Mucosa of descending colon (tissue), 3 donors: ENCODE data around the gene ANO1. TPM values are rescaled to one million over a fixed set of nuclear protein-coding genes. Genes with fewer than 3 reads are reported as not detected.
A peak's percentile ranks its signal among the peaks of the same experiment; 100 is the strongest.

Experiments used
- ATAC-seq: fragments of 200-7000 bp; cut with Tn5 transposase; one replicate; pipeline ENCODE4 v1.9.1; 2020; ENCODE audit warnings: mild to moderate bottlenecking, moderate library complexity
- DNase-seq, 3 donors: peaks; one replicate each; pipeline ENCODE4 v3.0.0-alpha.2; 2020
- H3K36me3 ChIP-seq: fragments of 200-600 bp; one replicate; pipeline ENCODE4 v1.8.0; 2021; ENCODE audit warnings: low read depth, mild to moderate bottlenecking
- H3K4me1 ChIP-seq: fragments of 200-600 bp; one replicate; pipeline ENCODE4 v1.8.0; 2021; ENCODE audit warnings: low read depth, mild to moderate bottlenecking
- H3K4me3 ChIP-seq: fragments of 200-600 bp; one replicate; pipeline ENCODE4 v1.8.0; 2021; ENCODE audit warnings: mild to moderate bottlenecking
- H3K9me3 ChIP-seq: fragments of 200-600 bp; one replicate; pipeline ENCODE4 v1.8.0; 2021; ENCODE audit warnings: mild to moderate bottlenecking
- intact Hi-C, 2 donors: fragments of 100-400 bp; cut with DNase I in 1 of 2; cut with micrococcal nuclease in 1 of 2; formaldehyde crosslinking; loops; one replicate each; pipeline versions ENCODE4 v1.11.0 to v1.11.1; 2022; cut with DNase I, micrococcal nuclease
- total RNA-seq, 3 donors: library from RNA; stranded (reverse); fragmentation: NEBNext Ultra II Directional in 2 of 3; extraction: Animal tissue kit (Norgen Biotek cat#: 25700) in 2 of 3; gene quantifications; one replicate each; pipeline versions ENCODE4 v1.2.1 to v1.2.4, GENCODE V29; 2021 to 2023
- TF ChIP-seq, protein P1 (sequence below): fragments of 200-600 bp; IDR thresholded peaks from one replicate; pipeline ENCODE4 v1.8.0; 2022; ENCODE audit warnings: antibody characterized with exemption, mild to moderate bottlenecking
- donor health status: DM: no; HTN: no; CAD: no; lungs with moderate emphysema.
- donor health status: DM: no; HTN: no; CAD: no.
- donor health status: DM: no; HTN: yes; CAD: no.

Gene ANO1
- total RNA-seq, 3 donors from 2014 or later = 10.7 to 26.6 (median 11.8) TPM

DNA sequence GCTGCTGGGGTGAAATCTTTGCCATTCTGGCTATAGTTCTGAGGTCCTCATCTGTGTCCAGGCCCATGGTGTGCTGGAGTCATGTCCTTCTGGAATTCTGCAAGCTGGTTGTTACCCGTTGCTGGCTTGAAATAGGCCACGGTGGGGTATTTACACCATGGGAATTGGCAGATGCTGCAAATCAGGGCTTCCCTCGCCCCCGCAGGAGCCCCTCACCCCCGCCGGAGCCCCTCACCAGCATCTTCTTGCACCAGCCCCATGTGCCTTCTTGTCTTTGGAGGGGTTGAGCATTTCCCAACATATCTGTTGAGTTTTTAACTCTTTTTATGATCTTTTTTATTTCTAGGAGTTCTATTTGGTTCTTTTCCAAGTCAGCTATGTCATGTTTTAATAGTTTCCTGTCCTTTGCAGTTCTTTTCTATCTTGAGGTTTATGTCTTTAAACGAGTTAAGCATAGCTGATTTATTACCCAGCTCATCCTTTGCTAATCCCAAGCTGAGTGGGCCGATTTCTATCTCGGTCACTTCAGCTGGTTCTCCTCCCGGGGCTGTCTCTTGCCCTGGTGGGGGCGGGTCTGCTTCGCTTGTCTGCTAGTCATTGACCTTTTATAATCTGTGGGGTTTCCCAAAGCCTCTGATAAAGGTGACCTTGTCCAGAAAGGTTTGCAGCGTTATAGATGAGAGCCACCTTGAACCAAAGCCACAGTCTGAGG, 17.6 kb downstream of the ANO1 start:
- intact Hi-C loops = no loop called here
- Histone ChIP-seq H3K4me3 (no peak overlapping the region), H3K9me3 (no peaks in the 10 kb centered on the region), H3K4me1 (no peaks in the 10 kb centered on the region), H3K36me3 (no peaks in the 10 kb centered on the region)
- TF ChIP-seq, protein P1, sequence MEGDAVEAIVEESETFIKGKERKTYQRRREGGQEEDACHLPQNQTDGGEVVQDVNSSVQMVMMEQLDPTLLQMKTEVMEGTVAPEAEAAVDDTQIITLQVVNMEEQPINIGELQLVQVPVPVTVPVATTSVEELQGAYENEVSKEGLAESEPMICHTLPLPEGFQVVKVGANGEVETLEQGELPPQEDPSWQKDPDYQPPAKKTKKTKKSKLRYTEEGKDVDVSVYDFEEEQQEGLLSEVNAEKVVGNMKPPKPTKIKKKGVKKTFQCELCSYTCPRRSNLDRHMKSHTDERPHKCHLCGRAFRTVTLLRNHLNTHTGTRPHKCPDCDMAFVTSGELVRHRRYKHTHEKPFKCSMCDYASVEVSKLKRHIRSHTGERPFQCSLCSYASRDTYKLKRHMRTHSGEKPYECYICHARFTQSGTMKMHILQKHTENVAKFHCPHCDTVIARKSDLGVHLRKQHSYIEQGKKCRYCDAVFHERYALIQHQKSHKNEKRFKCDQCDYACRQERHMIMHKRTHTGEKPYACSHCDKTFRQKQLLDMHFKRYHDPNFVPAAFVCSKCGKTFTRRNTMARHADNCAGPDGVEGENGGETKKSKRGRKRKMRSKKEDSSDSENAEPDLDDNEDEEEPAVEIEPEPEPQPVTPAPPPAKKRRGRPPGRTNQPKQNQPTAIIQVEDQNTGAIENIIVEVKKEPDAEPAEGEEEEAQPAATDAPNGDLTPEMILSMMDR = no peak
- DNase-seq = no peak
- ATAC-seq = no peak

DNA sequence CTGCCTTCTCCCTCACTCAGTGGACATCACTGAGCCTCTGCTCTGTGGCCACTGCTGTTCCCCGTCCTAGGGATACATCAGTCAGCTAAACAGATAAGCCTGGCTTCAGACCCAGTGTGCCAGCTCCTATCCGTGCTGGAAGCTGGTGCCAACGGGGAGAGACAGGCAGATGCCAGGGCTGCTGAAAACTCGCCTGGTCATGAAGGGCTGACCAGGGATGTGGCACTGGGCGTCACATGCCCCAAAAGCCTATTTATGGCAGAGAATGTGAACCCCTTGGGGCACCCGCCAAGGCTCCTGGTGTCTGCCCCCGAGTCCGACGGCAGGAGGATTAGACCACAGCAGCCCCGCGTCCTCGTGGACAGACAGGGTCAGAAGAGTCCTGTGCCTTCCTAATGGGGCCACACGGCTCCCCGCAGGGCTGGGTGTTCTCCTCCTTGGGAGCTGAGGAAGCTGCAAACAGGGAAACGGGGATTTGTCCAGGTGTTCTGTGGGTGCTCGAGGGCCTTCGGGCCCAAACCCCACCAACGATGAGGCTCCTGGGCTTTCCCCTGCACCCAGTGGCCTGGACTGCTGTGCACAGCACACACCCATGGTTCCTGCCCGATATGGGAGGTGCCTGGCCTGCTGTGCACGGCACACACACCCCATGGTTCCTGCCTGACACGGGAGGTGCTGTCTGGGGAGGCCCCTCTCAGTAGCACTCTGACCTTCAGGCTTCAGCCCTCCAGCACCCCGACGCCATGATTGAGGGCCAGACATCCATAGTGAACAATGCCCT, 19.9 kb downstream of the ANO1 start:
- Histone ChIP-seq H3K9me3 (no peaks in the 10 kb centered on the region), H3K4me1 (no peaks in the 10 kb centered on the region), H3K36me3 (no peaks in the 10 kb centered on the region), H3K4me3 (no peak overlapping the region)
- DNase-seq (peak in 1 of 3 donors; percentile 27), ATAC-seq (no peak)
- TF ChIP-seq, protein P1 = no peak
- intact Hi-C loops = no loop called here

DNA sequence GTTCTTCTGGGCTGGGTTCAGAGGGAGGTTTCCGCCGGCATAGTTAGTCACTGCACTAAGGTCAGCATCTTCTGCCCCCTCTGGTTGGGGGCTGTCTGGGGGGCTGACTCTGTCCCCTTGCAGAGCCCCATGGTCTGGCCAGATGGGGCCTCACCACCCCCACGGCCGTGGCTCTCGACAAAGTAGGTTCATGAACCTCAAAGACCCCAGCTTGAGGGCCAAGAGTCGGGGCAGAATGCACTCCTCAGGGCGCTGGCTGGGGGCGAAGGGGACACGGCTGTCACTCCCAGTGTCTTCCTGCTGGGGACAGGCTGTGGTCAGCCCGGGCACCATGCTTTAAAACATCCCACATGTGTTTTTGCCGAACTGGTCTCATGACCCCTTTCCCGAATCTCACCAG, 20.8 kb downstream of the ANO1 start:
- intact Hi-C loops = no loop called here
- ATAC-seq = no peak
- no peak overlapping the region for H3K4me3 ChIP-seq

DNA sequence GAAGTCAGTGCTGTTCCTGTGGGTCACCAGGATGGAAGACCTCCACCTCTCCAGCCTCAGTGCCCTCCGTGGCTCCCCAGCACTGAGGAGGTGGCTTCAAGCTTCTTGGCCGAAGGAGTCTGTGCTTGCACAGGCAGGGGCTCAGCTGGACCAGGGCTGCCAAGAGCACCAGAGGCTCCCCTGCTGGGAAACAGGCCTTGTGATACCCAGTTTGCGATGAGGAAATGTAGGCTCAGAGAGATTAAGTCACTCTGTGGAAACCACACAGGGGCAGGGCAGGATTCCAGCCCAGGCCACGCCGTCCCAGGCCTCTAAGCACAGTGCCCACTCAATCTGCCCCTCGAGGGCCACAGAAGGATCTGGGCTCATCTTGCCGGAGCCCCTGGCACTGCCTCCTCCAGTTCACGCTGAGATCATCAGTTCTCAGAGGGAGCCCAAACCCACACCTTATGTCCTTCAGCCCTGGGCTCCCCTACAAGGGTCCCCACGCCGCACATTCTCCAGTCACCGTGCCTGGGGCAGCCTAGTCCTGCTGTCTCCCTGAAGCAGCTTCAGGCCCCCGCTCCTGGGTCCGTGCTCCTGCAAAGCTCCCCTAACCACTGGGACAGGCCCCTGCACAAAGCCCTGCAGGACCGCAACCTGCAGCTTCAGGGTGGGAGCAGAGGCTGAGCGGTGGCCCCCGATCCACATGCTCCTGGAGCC, 21.6 kb downstream of the ANO1 start:
- Histone ChIP-seq H3K4me1 (no peaks in the 10 kb centered on the region), H3K9me3 (no peaks in the 10 kb centered on the region), H3K36me3 (no peaks in the 10 kb centered on the region), H3K4me3 (no peak overlapping the region)
- TF ChIP-seq, protein P1 = no peak
- peak in 1 of 3 donors; percentile 33 for DNase-seq
- ATAC-seq = no peak
- intact Hi-C loops = no loop called here

More for the DNA sequence above, 20.8 kb downstream of the ANO1 start:
- H3K4me1 ChIP-seq = no peaks in the 10 kb centered on the region
- peak in 1 of 3 donors; percentile 29 for DNase-seq
- TF ChIP-seq, protein P1 = no peak
- no peaks in the 10 kb centered on the region for H3K9me3 ChIP-seq
- H3K36me3 ChIP-seq = no peaks in the 10 kb centered on the region

DNA sequence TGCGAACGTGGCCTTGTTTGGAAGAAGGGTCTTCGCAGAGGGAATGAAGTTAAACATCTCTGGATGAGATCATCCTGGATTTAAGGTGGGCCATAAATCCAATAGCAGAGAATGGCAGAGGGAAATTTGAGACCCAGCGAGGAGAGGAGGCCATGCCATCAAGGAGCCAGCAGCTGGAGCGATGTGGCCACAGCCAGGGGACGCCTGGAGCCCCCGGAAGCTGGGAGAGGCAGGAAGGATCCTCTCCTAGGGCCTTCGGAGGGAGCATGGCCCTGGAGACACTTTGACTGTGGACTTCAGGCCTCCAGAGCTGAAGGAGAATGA, 22.1 kb downstream of the ANO1 start:
- no peak overlapping the region for H3K4me3 ChIP-seq
- TF ChIP-seq, protein P1 = no peak
- H3K4me1 ChIP-seq = no peaks in the 10 kb centered on the region
- intact Hi-C loops = no loop called here
- no peaks in the 10 kb centered on the region for H3K9me3 ChIP-seq
- no peaks in the 10 kb centered on the region for H3K36me3 ChIP-seq
- ATAC-seq (no peak), DNase-seq (no peak)
